NCI-H128 (cell line): ENCODE measurements around the gene MKNK1.
"Not testable (repeated sequence)": the region's sequence is repeated elsewhere in the genome, so short reads cannot be mapped to it uniquely, and the experiment has no call there.

ENCODE experiments used
- DNase-seq: peaks from one replicate; lab custom pipeline; 2025; ENCODE audit not compliant: unreplicated experiment; lab: John Stamatoyannopoulos, UW

MKNK1 gene

GRCh38 chr1:46603858-46604549, at the start of gene MKNK1:
Gene MKNK1, minus strand, starts transcription at chr1:46604268. Its CDS starts 20,941 bp downstream, at chr1:46583327.
- DNase-seq: peak; percentile 98

GRCh38 chr1:46653405-46653958, 49.4 kb upstream of the MKNK1 start:
- no peak for DNase-seq

- DNase-seq: no peak
Measured at GRCh38 chr1:46652321-46653100, 48.4 kb upstream of the MKNK1 start.

- DNase-seq: not testable (repeated sequence)
Measured at GRCh38 chr1:46651152-46651551, 47.1 kb upstream of the MKNK1 start.

- DNase-seq: no peak
Measured at GRCh38 chr1:46650491-46650890, 46.4 kb upstream of the MKNK1 start.

GRCh38 chr1:46649764-46650163, 45.7 kb upstream of the MKNK1 start:
- no peak for DNase-seq

- no peak for DNase-seq
Measured at GRCh38 chr1:46647611-46648010, 43.5 kb upstream of the MKNK1 start.

- DNase-seq: no peak
Measured at GRCh38 chr1:46646844-46647243, 42.8 kb upstream of the MKNK1 start.

- no peak for DNase-seq
Measured at GRCh38 chr1:46646331-46646730, 42.3 kb upstream of the MKNK1 start.

- DNase-seq: no peak
Measured at GRCh38 chr1:46645815-46646214, 41.7 kb upstream of the MKNK1 start.

- peak; percentile 56 for DNase-seq
Measured at GRCh38 chr1:46643368-46643775, 39.3 kb upstream of the MKNK1 start.

GRCh38 chr1:46642115-46642680, 38.1 kb upstream of the MKNK1 start:
- no peak for DNase-seq

GRCh38 chr1:46639547-46639946, 35.5 kb upstream of the MKNK1 start:
- DNase-seq: no peak

- no peak for DNase-seq
Measured at GRCh38 chr1:46638921-46639320, 34.9 kb upstream of the MKNK1 start.

- DNase-seq: no peak
Measured at GRCh38 chr1:46637444-46638083, 33.5 kb upstream of the MKNK1 start.

GRCh38 chr1:46635205-46635604, 31.1 kb upstream of the MKNK1 start:
- no peak for DNase-seq

GRCh38 chr1:46630719-46631118, 26.7 kb upstream of the MKNK1 start:
- DNase-seq: no peak

- no peak for DNase-seq
Measured at GRCh38 chr1:46623743-46624644, 19.9 kb upstream of the MKNK1 start.

- DNase-seq: no peak
Measured at GRCh38 chr1:46622344-46622743, 18.3 kb upstream of the MKNK1 start.

GRCh38 chr1:46621930-46622329, 17.9 kb upstream of the MKNK1 start:
- DNase-seq: no peak
